ENCODE measurements around the gene GNAZ. TPM values are rescaled to one million over a fixed set of nuclear protein-coding genes. Genes with fewer than 3 reads are reported as not detected.

The GNAZ gene
- total RNA-seq, 1 donor from 2014 or later: 13.7 TPM

DNA sequence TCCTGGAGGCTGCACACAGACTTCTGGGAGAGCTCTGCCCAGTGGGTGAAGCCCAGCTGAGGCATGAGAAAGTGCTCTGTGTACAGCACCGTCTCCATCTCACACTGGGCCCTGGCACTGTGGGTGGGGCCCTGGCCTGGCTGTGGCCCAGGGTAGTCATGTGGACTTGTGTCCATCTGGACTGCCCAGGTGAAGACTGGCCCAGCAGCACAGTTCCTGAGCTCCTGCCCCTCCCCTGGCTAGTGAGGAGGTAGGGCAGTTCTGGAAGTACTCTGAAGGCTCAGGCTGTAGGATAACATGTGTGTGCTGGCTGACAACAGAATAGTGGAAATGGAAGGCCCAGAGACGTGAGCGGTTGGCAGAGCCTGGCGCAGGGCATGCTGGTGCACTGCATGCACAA, 36.0 kb downstream of the GNAZ start:
- no peaks in the 10 kb centered on the region for H3K4me1 ChIP-seq
- TF ChIP-seq, protein P1, sequence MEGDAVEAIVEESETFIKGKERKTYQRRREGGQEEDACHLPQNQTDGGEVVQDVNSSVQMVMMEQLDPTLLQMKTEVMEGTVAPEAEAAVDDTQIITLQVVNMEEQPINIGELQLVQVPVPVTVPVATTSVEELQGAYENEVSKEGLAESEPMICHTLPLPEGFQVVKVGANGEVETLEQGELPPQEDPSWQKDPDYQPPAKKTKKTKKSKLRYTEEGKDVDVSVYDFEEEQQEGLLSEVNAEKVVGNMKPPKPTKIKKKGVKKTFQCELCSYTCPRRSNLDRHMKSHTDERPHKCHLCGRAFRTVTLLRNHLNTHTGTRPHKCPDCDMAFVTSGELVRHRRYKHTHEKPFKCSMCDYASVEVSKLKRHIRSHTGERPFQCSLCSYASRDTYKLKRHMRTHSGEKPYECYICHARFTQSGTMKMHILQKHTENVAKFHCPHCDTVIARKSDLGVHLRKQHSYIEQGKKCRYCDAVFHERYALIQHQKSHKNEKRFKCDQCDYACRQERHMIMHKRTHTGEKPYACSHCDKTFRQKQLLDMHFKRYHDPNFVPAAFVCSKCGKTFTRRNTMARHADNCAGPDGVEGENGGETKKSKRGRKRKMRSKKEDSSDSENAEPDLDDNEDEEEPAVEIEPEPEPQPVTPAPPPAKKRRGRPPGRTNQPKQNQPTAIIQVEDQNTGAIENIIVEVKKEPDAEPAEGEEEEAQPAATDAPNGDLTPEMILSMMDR (IDR thresholded peaks at IDR 0.05): no peak
- DNase-seq (ENCODE audit: low spot score in 2 of 2): no peak
- no peaks in the 10 kb centered on the region for H3K27me3 ChIP-seq
- H3K4me3 ChIP-seq: no peak overlapping the region
- intact Hi-C loops (cut with DNase I): no loop called here
- no peaks in the 10 kb centered on the region for H3K36me3 ChIP-seq
- H3K9me3 ChIP-seq: no peaks in the 10 kb centered on the region
- H3K27ac ChIP-seq: no peak overlapping the region

DNA sequence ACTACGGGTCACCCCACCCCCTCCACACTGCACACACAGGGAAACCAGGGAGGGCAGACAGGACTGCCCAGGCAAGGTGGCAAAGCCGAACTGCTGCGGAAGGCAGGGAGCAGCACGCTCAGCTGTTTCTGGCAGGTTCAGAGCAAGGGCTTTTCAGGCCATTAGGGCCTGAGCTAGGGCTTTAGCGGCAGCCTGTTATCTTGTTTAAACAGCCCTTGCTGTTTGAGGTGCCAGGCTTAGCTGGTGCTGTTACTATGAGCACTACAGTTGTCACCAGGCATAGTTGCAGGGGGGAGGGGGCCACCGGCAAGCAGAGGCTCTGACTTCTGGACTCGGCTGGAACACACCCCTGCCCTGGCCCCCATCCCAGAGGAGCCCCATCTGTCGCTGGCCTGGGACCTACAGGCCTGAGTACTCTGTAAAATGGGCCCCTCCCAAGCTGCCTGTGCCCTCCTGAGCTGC, 36.6 kb downstream of the GNAZ start:
- intact Hi-C loops (cut with DNase I): no loop called here
- no peaks in the 10 kb centered on the region for H3K9me3 ChIP-seq

DNA sequence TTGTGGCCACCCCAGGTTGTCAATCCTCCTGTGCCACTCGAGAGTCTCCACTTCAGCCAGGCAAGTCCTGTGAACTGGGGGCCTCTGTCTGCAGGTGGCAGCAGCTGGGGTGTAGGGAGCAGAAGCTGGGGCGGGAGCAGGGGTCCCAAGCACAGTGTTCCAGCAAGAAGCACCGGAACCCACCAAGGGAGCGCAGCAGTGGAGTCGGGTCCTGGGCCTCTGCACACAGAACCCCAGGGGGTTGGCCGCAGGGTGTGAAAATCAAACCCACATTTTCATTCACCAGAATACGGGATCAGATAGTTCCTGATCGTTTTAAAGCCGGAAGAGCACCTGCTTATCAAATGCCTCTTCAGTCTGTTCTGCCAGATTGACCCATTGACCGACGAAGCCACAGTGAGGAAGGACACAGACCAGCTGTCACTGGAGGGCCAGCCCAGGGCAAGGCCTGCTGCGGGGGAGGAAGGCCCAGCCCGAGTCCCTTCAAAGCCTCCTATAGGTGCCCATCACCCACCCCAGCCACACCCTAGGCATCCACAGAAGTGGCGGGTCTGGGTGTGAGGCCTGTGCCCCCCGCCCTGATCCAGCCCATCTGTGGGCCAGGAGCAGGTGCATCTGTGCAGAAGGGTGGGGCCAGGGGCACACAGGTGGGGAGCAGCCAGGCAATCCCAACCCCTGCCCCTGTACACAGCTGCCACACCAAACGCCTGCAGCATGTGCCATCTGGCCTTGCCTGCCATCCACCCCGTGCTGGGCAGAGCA, 37.3 kb downstream of the GNAZ start:
- TF ChIP-seq, protein P1 (IDR thresholded peaks at IDR 0.05): no peak
- Histone ChIP-seq H3K27ac (no peak overlapping the region), H3K27me3 (no peaks in the 10 kb centered on the region), H3K4me1 (no peaks in the 10 kb centered on the region), H3K36me3 (no peaks in the 10 kb centered on the region), H3K4me3 (no peak overlapping the region), H3K9me3 (no peaks in the 10 kb centered on the region)
- intact Hi-C loops (cut with DNase I): no loop called here
- DNase-seq (ENCODE audit: low spot score in 2 of 2): no peak

More for the DNA sequence above, 36.6 kb downstream of the GNAZ start:
- H3K27ac ChIP-seq: no peak overlapping the region
- no peaks in the 10 kb centered on the region for H3K4me1 ChIP-seq
- TF ChIP-seq, protein P1 (IDR thresholded peaks at IDR 0.05): no peak
- no peaks in the 10 kb centered on the region for H3K36me3 ChIP-seq
- H3K4me3 ChIP-seq: no peak overlapping the region
- no peak for DNase-seq (ENCODE audit: low spot score in 2 of 2)
- H3K27me3 ChIP-seq: no peaks in the 10 kb centered on the region

DNA sequence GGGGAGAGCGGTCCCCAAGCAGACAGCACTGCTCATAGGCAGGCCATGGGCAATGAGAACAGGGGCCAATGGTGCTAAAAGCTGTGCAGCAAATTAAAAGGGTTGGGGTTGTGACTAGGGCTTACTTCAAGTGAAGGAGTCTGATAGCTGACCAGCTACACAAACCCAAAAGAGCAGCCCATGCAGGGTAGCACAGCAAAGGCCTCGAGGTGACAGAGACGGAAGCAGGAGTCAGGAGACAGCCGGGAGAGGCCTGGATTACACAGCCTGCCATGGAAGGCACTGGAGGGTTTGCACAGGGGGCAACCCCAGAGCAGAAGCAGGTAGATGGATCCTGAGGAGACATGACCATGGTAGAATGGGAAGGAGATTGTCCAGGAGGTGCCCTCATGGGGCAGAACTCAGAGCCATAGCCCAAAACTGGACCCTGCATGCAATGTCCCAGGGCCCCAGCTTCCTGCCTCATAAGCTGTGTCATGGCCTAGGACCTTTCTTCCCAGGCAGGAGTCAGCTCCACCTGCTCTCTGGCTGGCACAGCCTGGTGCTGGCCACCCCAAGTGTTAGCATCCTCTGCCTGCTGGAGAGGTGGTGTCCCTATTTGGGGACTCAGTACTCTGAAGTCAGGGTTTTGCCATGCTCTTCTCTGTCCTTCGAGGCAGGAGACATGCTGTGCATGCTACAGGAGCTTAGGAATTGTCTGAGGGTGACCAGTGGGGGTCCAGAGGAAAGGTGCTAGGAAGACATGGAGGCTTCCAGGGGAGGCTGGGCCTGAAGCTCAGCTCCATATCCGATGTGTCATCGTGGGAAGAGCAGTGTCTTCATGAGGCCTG, 38.1 kb downstream of the GNAZ start:
- intact Hi-C loops (cut with DNase I): no loop called here
- H3K36me3 ChIP-seq: no peaks in the 10 kb centered on the region
- H3K4me1 ChIP-seq: no peaks in the 10 kb centered on the region
- H3K9me3 ChIP-seq: no peaks in the 10 kb centered on the region
- no peak overlapping the region for H3K27ac ChIP-seq
- DNase-seq (ENCODE audit: low spot score in 2 of 2): no peak
- TF ChIP-seq, protein P1 (IDR thresholded peaks at IDR 0.05): no peak
- H3K4me3 ChIP-seq: no peak overlapping the region
- no peaks in the 10 kb centered on the region for H3K27me3 ChIP-seq

DNA sequence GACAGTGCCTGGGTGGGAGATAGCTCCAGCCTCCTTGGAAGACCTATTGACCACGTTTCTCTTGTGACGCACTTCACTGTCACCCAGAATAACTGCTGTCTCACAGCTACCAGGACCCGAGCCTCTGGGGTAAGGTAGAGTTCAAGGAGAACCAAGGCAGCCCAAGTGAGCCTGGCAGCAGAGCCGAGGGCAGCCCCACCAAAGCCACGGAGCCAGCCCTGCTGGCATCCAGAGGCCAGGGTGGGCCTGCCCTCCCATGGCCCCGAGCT, 38.7 kb downstream of the GNAZ start:
- H3K4me3 ChIP-seq: no peak overlapping the region
- no peaks in the 10 kb centered on the region for H3K9me3 ChIP-seq
- no peaks in the 10 kb centered on the region for H3K36me3 ChIP-seq
- no peaks in the 10 kb centered on the region for H3K27me3 ChIP-seq
- H3K4me1 ChIP-seq: no peaks in the 10 kb centered on the region
- intact Hi-C loops (cut with DNase I): no loop called here
- DNase-seq (ENCODE audit: low spot score in 2 of 2): no peak
- no peak overlapping the region for H3K27ac ChIP-seq
- TF ChIP-seq, protein P1 (IDR thresholded peaks at IDR 0.05): no peak

Data from ascending aorta (tissue), 2 donors.